WTC11 (cell line): Measurements from ENCODE around the gene XRCC5. TPM values are rescaled to one million over a fixed set of nuclear protein-coding genes. Genes with fewer than 3 reads are reported as not detected.

Experiments used
- ATAC-seq: fragments of 200-7000 bp; cut with Tn5 transposase; 2 replicates; pipeline ENCODE4 v1.10.0; 2021; ENCODE audit warnings: mild to moderate bottlenecking, moderate library complexity
- CTCF ChIA-PET: fragments of 300-600 bp; sonication (Branson Sonifier 250); formaldehyde crosslinking; loops from one replicate; lab custom pipeline; 2021; ENCODE audit warnings: antibody characterized with exemption; lab: Charles Lee
- POLR2A ChIA-PET: fragments of 350-600 bp; sonication (Branson Sonifier 250); formaldehyde crosslinking; loops from one replicate; lab custom pipeline; 2021; ENCODE audit warnings: antibody characterized with exemption; lab: Charles Lee
- DNase-seq: peaks from one replicate; pipeline ENCODE4 v3.0.0; 2021; ENCODE audit warnings: low spot score
- H3K27ac Mint-ChIP-seq: 2 replicates; pipeline ENCODE4 v1.8.0; 2021; ENCODE audit warnings: mixed read lengths
- H3K27me3 Mint-ChIP-seq: 2 replicates; pipeline ENCODE4 v1.8.0; 2021; ENCODE audit warnings: low read depth, mild to moderate bottlenecking, moderate library complexity, mixed read lengths
- H3K36me3 Mint-ChIP-seq: 2 replicates; pipeline ENCODE4 v1.8.0; 2021; ENCODE audit warnings: mixed read lengths
- H3K4me1 Mint-ChIP-seq: 2 replicates; pipeline ENCODE4 v1.8.0; 2022; ENCODE audit warnings: mixed read lengths
- H3K4me3 Mint-ChIP-seq: 2 replicates; pipeline ENCODE4 v1.8.0; 2021; ENCODE audit warnings: mild to moderate bottlenecking, moderate library complexity, mixed read lengths
- H3K9me3 Mint-ChIP-seq: 2 replicates; pipeline ENCODE4 v1.8.0; 2021; ENCODE audit warnings: mixed read lengths
- CREM ChIP-seq: sonication (generic); formaldehyde crosslinking; IDR thresholded peaks from 2 replicates; pipeline ENCODE4 v1.8.1; 2022; ENCODE audit warnings: mild to moderate bottlenecking, missing genetic modification reagents, moderate library complexity
- ETV6 ChIP-seq: sonication (generic); formaldehyde crosslinking; IDR thresholded peaks from 2 replicates; pipeline ENCODE4 v1.8.1; 2022; ENCODE audit warnings: mild to moderate bottlenecking, missing genetic modification reagents
- FOXJ3 ChIP-seq: sonication (generic); formaldehyde crosslinking; IDR thresholded peaks from 2 replicates; pipeline ENCODE4 v1.9.0; 2021; ENCODE audit warnings: missing genetic modification reagents, mild to moderate bottlenecking, borderline replicate concordance
- IRF2 ChIP-seq: sonication (generic); formaldehyde crosslinking; IDR thresholded peaks from 2 replicates; pipeline ENCODE4 v1.8.0; 2022; ENCODE audit warnings: low read depth, missing genetic modification reagents, borderline replicate concordance
- NR1H2 ChIP-seq: sonication (generic); formaldehyde crosslinking; IDR thresholded peaks from 2 replicates; pipeline ENCODE4 v1.9.0; 2021; ENCODE audit warnings: mild to moderate bottlenecking, moderate library complexity, missing genetic modification reagents
- NR2C2 ChIP-seq: sonication (generic); formaldehyde crosslinking; IDR thresholded peaks from 2 replicates; pipeline ENCODE4 v1.8.0; 2022; ENCODE audit warnings: mild to moderate bottlenecking, missing genetic modification reagents
- PRRX2 ChIP-seq: fragments of 250-450 bp; sonication (Bioruptor Pico); IDR thresholded peaks from 2 replicates; pipeline ENCODE4 v1.8.0; 2021; ENCODE audit warnings: mild to moderate bottlenecking
- RELA ChIP-seq: sonication (generic); formaldehyde crosslinking; IDR thresholded peaks from 2 replicates; pipeline ENCODE4 v1.8.1; 2022; ENCODE audit warnings: missing genetic modification reagents, mild to moderate bottlenecking, borderline replicate concordance
- ZBTB21 ChIP-seq: sonication (generic); formaldehyde crosslinking; IDR thresholded peaks from 2 replicates; pipeline ENCODE4 v1.8.1; 2023; ENCODE audit warnings: mild to moderate bottlenecking, missing genetic modification reagents, borderline replicate concordance
- ZNF138 ChIP-seq: sonication (generic); formaldehyde crosslinking; conservative IDR thresholded peaks from 2 replicates; pipeline ENCODE4 v1.8.1; 2022; ENCODE audit warnings: mild to moderate bottlenecking, moderate library complexity, missing genetic modification reagents
- total RNA-seq: library from RNA; stranded (reverse); gene quantifications from 3 replicates; pipeline ENCODE4 v1.2.3, GENCODE V29; 2021
- TF ChIP-seq, protein P1 (sequence below): sonication (generic); formaldehyde crosslinking; IDR thresholded peaks from 2 replicates; pipeline ENCODE4 v1.8.0; 2023; ENCODE audit warnings: mild to moderate bottlenecking, missing genetic modification reagents
- TF ChIP-seq, protein P2 (sequence below): fragments of 250-450 bp; sonication (Bioruptor Pico); conservative IDR thresholded peaks from 2 replicates; pipeline ENCODE4 v1.9.0; 2021; ENCODE audit warnings: mild to moderate bottlenecking
- TF ChIP-seq, protein P3 (sequence below): sonication (generic); formaldehyde crosslinking; IDR thresholded peaks from 2 replicates; pipeline ENCODE4 v1.8.1; 2022; ENCODE audit warnings: missing genetic modification reagents, borderline replicate concordance
- TF ChIP-seq, protein P4 (sequence below): sonication (generic); formaldehyde crosslinking; IDR thresholded peaks from 2 replicates; pipeline ENCODE4 v1.8.0; 2022; ENCODE audit warnings: mild to moderate bottlenecking, missing genetic modification reagents
- TF ChIP-seq, protein P5 (sequence below): sonication (generic); formaldehyde crosslinking; IDR thresholded peaks from 2 replicates; pipeline ENCODE4 v1.8.1; 2023; ENCODE audit warnings: mild to moderate bottlenecking, missing genetic modification reagents, moderate library complexity
- TF ChIP-seq, protein P6 (sequence below): sonication (generic); formaldehyde crosslinking; IDR thresholded peaks from 2 replicates; pipeline ENCODE4 v1.8.0; 2022; ENCODE audit warnings: missing genetic modification reagents
- TF ChIP-seq, protein P7 (sequence below): sonication (generic); formaldehyde crosslinking; IDR thresholded peaks from 2 replicates; pipeline ENCODE4 v1.8.1; 2022; ENCODE audit warnings: mild to moderate bottlenecking, moderate library complexity, missing genetic modification reagents

XRCC5 gene
- total RNA-seq, 1 experiment from 2014 or later, result 522 TPM

DNA sequence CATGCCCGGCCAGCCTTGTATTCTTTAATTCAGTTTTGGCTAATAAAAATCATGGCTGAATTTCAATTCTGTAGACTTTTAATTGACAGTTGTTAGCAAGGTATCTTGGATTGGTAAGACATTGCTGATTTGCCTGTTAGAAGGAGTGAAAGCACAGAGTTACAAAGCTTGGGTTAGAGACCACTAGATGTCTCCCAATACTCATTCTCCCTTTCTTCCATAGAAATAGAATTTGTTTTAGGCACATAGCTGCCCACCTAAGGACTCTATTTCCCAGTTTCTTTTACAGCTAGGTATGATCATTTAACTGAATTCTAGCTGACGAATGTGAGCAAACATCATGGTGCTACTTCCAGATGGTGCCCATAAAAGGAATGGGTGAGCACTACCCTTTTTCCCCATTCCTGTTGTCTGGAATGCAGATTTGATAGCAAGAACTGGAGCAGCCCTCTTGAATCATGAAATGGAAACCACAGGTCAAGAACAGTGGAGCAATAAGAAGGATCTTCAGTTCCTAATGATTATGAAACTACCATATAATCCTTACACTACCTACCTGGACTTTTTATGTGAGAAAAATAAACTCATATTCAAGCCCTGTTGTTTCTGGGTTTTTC lies 45.0 kb upstream of the XRCC5 start:
- ATAC-seq, result peak; percentile 52; the same call in 1 of the 2 replicates
- CTCF ChIA-PET, result interaction anchor here (0.6 to 1.3 kb wide), 9 partner anchors 17 to 92 kb away, joined by 3 to 9 read pairs (median 4); partner anchors contain the start of genes PECR and TMEM169
- TF ChIP-seq, protein P1, sequence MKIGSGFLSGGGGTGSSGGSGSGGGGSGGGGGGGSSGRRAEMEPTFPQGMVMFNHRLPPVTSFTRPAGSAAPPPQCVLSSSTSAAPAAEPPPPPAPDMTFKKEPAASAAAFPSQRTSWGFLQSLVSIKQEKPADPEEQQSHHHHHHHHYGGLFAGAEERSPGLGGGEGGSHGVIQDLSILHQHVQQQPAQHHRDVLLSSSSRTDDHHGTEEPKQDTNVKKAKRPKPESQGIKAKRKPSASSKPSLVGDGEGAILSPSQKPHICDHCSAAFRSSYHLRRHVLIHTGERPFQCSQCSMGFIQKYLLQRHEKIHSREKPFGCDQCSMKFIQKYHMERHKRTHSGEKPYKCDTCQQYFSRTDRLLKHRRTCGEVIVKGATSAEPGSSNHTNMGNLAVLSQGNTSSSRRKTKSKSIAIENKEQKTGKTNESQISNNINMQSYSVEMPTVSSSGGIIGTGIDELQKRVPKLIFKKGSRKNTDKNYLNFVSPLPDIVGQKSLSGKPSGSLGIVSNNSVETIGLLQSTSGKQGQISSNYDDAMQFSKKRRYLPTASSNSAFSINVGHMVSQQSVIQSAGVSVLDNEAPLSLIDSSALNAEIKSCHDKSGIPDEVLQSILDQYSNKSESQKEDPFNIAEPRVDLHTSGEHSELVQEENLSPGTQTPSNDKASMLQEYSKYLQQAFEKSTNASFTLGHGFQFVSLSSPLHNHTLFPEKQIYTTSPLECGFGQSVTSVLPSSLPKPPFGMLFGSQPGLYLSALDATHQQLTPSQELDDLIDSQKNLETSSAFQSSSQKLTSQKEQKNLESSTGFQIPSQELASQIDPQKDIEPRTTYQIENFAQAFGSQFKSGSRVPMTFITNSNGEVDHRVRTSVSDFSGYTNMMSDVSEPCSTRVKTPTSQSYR (CRISPR knock-in tag), result no peak
- TF ChIP-seq RELA (no peak), ZNF138 (CRISPR knock-in tag) (no peak), ZBTB21 (CRISPR knock-in tag) (no peak), NR1H2 (CRISPR knock-in tag) (no peak), IRF2 (no peak), ETV6 (CRISPR knock-in tag) (no peak), CREM (CRISPR knock-in tag) (no peak), NR2C2 (no peak), FOXJ3 (no peak), PRRX2 (no peak)
- TF ChIP-seq, protein P2, sequence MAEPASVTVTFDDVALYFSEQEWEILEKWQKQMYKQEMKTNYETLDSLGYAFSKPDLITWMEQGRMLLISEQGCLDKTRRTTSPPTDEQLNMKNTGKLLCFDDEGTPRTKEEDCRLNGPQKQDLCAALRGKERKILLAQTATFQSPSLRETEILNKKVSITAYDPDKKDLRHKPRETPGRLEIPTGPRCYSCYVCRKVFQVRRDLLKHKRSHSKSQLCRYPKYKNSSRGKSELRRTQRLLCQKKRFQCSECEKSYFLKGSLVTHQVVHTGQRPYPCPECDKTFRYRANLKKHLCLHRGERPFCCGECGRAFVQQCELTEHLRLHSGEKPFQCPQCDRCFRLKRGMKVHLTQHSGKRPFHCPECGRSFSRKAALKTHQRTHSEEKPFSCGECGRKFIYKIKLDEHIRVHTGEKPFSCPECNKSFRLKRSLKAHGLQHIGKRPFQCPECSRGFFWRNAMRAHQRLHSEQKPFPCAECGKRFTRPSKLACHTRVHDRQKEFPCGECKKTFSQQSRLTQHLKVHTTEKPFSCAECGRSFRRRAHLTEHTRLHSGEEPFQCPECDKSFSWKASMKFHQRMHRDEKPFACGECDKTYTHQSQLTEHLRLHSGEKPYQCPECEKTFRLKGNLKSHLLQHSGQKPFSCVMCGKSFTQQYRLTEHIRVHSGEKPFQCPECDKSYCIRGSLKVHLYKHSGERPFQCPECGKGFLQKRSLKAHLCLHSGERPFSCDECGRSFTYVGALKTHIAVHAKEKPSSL (CRISPR knock-in tag), result no peak
- TF ChIP-seq, protein P3, sequence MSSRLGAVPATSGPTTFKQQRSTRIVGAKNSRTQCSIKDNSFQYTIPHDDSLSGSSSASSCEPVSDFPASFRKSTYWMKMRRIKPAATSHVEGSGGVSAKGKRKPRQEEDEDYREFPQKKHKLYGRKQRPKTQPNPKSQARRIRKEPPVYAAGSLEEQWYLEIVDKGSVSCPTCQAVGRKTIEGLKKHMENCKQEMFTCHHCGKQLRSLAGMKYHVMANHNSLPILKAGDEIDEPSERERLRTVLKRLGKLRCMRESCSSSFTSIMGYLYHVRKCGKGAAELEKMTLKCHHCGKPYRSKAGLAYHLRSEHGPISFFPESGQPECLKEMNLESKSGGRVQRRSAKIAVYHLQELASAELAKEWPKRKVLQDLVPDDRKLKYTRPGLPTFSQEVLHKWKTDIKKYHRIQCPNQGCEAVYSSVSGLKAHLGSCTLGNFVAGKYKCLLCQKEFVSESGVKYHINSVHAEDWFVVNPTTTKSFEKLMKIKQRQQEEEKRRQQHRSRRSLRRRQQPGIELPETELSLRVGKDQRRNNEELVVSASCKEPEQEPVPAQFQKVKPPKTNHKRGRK (CRISPR knock-in tag), result no peak
- TF ChIP-seq, protein P4, sequence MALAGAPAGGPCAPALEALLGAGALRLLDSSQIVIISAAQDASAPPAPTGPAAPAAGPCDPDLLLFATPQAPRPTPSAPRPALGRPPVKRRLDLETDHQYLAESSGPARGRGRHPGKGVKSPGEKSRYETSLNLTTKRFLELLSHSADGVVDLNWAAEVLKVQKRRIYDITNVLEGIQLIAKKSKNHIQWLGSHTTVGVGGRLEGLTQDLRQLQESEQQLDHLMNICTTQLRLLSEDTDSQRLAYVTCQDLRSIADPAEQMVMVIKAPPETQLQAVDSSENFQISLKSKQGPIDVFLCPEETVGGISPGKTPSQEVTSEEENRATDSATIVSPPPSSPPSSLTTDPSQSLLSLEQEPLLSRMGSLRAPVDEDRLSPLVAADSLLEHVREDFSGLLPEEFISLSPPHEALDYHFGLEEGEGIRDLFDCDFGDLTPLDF, result no peak
- TF ChIP-seq, protein P5, sequence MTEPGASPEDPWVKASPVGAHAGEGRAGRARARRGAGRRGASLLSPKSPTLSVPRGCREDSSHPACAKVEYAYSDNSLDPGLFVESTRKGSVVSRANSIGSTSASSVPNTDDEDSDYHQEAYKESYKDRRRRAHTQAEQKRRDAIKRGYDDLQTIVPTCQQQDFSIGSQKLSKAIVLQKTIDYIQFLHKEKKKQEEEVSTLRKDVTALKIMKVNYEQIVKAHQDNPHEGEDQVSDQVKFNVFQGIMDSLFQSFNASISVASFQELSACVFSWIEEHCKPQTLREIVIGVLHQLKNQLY (CRISPR knock-in tag), result no peak
- TF ChIP-seq, protein P6, sequence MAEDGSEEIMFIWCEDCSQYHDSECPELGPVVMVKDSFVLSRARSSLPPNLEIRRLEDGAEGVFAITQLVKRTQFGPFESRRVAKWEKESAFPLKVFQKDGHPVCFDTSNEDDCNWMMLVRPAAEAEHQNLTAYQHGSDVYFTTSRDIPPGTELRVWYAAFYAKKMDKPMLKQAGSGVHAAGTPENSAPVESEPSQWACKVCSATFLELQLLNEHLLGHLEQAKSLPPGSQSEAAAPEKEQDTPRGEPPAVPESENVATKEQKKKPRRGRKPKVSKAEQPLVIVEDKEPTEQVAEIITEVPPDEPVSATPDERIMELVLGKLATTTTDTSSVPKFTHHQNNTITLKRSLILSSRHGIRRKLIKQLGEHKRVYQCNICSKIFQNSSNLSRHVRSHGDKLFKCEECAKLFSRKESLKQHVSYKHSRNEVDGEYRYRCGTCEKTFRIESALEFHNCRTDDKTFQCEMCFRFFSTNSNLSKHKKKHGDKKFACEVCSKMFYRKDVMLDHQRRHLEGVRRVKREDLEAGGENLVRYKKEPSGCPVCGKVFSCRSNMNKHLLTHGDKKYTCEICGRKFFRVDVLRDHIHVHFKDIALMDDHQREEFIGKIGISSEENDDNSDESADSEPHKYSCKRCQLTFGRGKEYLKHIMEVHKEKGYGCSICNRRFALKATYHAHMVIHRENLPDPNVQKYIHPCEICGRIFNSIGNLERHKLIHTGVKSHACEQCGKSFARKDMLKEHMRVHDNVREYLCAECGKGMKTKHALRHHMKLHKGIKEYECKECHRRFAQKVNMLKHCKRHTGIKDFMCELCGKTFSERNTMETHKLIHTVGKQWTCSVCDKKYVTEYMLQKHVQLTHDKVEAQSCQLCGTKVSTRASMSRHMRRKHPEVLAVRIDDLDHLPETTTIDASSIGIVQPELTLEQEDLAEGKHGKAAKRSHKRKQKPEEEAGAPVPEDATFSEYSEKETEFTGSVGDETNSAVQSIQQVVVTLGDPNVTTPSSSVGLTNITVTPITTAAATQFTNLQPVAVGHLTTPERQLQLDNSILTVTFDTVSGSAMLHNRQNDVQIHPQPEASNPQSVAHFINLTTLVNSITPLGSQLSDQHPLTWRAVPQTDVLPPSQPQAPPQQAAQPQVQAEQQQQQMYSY, result no peak
- TF ChIP-seq, protein P7, sequence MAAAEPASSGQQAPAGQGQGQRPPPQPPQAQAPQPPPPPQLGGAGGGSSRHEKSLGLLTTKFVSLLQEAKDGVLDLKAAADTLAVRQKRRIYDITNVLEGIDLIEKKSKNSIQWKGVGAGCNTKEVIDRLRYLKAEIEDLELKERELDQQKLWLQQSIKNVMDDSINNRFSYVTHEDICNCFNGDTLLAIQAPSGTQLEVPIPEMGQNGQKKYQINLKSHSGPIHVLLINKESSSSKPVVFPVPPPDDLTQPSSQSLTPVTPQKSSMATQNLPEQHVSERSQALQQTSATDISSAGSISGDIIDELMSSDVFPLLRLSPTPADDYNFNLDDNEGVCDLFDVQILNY (CRISPR knock-in tag), result no peak
- Mint-ChIP-seq H3K27ac (no peak overlapping the region), H3K27me3 (no peaks in the 10 kb centered on the region), H3K4me1 (0 out of 2 replicates have a peak, but pooled peaks cover 6% of the 10 kb centered on the region), H3K9me3 (peaks cover 5% of the 10 kb centered on the region), H3K36me3 (peaks cover 19% of the 10 kb centered on the region), H3K4me3 (no peak overlapping the region)
- no peak for DNase-seq
- POLR2A ChIA-PET, result no interaction called here
